Measurements from ENCODE around the gene FERD3L.

GRCh38 chr7:19110026-19110730 is 35.0 kb downstream of the FERD3L start:
- TF ChIP-seq FOXP1 (IDR thresholded peaks at IDR 0.05) (no peak), FOXP1 (CRISPR knock-in tag; IDR thresholded peaks at IDR 0.05) (no peak), REST (IDR thresholded peaks at IDR 0.05; ENCODE audit: borderline replicate concordance in 1 of 2, low read depth in 1 of 2, low read length in 2 of 2) (no peak), ZNF275 (CRISPR knock-in tag; IDR thresholded peaks at IDR 0.05; ENCODE audit: borderline replicate concordance) (no peak), THAP8 (CRISPR knock-in tag; IDR thresholded peaks at IDR 0.05; ENCODE audit: borderline replicate concordance) (no peak), CTCF (CRISPR knock-in tag; IDR thresholded peaks at IDR 0.05) (no peak), SMARCC2 (IDR thresholded peaks at IDR 0.05) (no peak)

All from HepG2 (cell line).